HG03135 (cell line): Measurements from ENCODE around the gene ASRGL1.
"Not testable (repeated sequence)": the region's sequence is repeated elsewhere in the genome, so short reads cannot be mapped to it uniquely, and the experiment has no call there.

Source experiments
- ATAC-seq: cut with Tn5 transposase; IDR thresholded peaks from one replicate; pipeline ENCODE4 v1.9.1; 2021; ENCODE audit warnings: mild to moderate bottlenecking, moderate library complexity; ENCODE audit not compliant: unreplicated experiment

ASRGL1 gene

GRCh38 chr11:62352355-62353336 is 15.4 kb downstream of the ASRGL1 start:
- no peak for ATAC-seq

DNA sequence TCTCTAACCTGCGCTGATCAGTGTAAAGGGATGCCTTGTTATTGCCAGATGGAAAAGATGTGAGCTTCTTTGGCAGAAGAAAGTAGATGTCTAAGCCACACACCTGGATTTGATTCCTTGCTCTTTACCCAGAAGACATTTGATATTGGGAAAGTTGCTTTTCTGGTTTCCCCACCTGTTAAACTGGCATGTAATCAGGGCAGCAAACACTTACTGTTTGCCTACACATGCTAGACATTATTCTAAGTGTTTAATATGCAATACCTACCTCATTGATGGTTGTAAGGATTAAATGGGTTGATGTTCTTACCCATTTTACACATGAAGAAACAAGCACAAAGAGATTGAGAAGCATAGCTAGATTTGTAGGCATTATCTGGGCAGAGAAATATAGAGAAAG is 16.6 kb downstream of the ASRGL1 start:
- ATAC-seq: no peak

DNA sequence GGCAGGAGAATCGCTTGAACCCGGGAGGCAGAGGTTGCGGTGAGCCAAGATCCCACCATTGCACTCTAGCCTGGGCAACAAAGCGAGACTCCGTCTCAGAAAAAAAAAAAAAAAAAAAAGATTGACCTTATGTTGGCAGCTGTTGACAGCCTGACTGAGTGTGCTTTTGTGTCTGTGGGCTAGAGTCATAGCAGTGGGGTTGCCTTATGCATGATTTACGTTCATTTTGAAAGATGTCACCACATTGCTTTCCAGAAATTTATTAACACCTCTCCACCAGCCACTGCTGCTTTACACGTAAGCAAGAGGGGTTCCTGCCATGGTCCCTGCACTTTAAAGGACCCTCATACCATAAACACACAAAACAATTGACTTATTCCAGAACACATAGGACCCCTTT is 21.0 kb downstream of the ASRGL1 start:
- no peak for ATAC-seq

DNA sequence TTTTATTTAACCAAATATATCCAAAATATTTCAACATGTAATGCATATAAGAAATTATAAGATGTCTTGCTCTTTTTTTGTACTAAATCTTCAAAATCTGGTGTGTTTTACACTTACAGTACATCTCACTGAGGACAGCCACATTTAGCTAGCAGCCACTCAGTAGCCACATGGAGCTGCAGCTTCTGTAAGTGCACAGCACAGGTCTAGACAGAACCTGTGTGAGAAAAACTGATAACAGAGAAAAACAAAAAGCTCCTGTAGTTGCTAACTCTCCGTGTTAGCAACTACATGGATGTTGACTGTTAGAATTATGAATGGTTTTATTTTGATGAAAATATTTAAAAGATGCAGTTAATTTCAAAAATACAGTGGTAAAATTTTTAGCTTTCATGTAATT is 22.2 kb downstream of the ASRGL1 start:
- ATAC-seq: no peak

GRCh38 chr11:62360685-62361084 is 23.4 kb downstream of the ASRGL1 start:
- ATAC-seq: no peak

GRCh38 chr11:62368861-62369477 is 31.7 kb downstream of the ASRGL1 start:
- not testable (repeated sequence) for ATAC-seq

GRCh38 chr11:62370743-62371440 is 33.6 kb downstream of the ASRGL1 start:
- no peak for ATAC-seq

- ATAC-seq: no peak
Observed at GRCh38 chr11:62372871-62373270, 35.6 kb downstream of the ASRGL1 start.

- ATAC-seq: no peak
Observed at GRCh38 chr11:62373464-62374119, 36.3 kb downstream of the ASRGL1 start.

DNA sequence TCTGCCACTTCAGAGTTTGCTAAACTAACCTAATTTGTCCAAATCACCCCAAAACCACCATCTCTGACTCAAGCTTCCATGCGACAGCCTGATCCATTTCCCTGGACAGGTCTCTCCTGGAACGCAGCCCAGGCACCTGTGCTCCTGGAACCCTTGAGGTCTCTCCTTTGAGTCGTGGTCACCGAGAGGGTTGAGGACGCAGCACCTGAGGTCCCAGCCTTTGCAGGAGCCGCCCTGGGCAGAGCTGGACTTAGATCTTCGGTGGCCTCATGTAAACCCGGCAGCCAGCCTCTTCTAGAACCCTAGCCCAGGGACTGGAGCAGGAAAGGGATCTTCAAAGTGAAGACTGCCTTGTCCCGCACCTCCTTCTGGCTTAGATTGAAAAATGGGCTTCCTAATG is 37.6 kb downstream of the ASRGL1 start:
- no peak for ATAC-seq

DNA sequence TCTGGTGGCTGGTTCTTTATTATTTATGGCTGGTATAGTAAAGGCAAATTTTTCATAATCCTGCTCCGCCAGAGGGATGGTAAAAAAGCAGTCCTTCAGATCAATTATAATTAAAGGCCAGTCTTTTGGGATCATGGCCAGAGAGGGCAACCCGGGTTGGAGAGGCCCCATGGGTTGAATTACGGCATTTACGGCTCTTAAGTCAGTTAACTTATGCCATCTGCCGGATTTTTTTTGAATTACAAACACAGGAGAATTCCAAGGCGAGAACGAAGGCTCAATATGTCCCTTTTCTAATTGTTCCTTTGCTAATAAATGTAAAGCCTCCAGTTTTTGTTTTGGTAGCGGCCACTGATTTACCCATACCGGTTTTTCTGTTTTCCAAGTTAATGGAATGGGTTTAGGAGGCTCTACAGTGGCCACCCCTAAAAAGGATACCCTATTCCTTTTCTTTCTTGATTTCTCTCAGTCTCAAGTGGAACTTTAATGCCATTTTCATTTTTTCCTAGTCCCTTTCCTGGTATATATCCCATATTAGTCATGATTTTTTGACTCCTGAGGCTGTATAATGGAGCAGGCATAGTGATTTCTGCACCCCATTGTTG is 41.3 kb downstream of the ASRGL1 start:
- not testable (repeated sequence) for ATAC-seq

DNA sequence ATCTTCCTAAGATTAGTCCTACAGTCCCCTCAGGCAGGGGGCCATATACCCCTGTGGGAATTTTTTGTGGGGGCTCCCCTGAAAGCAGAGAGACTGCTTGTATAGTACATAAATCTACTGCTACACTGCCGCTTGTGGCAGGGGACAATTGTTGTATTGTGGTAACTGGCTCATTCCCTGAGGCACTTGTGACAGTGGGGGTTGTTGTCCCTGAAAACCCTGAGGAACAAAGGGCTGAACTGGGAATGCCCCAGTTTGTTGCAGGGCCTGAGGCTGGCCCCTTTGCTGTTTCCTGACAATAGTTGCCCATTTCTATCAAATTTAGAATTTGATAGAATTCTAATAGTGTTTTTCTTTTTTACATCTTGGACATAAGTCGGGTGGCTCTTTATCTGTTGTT is 42.3 kb downstream of the ASRGL1 start:
- not testable (repeated sequence) for ATAC-seq

GRCh38 chr11:62380821-62381245 is 43.6 kb downstream of the ASRGL1 start:
- not testable (repeated sequence) for ATAC-seq

DNA sequence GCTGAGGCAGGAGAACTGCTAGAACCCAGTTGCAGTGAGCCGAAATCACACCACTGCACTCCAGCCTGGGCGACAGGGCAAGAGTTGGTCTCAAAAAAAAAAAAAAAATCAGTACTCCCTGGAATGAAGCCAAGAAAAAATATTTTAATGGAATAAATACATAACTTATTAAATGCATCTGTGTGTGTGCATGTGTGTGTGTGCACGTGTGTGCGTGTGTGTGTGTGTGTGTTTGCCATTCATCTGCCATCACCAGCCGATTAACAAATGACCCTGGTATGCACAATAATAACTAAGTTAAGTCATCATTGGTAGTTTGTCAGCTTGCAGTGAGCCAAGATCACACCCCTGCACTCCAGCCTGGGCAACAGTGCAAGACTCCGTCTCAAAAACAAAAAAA is 46.6 kb downstream of the ASRGL1 start:
- no peak for ATAC-seq

GRCh38 chr11:62386083-62386482 is 48.8 kb downstream of the ASRGL1 start:
- ATAC-seq: not testable (repeated sequence)

- ATAC-seq: no peak
Observed at GRCh38 chr11:62387381-62387780, 50.1 kb downstream of the ASRGL1 start.

- ATAC-seq: no peak
Observed at GRCh38 chr11:62388999-62389398, 51.8 kb downstream of the ASRGL1 start.

- ATAC-seq: no peak
Observed at GRCh38 chr11:62390237-62390636, 53.0 kb downstream of the ASRGL1 start.

GRCh38 chr11:62390722-62391121 is 53.5 kb downstream of the ASRGL1 start:
- ATAC-seq: no peak

DNA sequence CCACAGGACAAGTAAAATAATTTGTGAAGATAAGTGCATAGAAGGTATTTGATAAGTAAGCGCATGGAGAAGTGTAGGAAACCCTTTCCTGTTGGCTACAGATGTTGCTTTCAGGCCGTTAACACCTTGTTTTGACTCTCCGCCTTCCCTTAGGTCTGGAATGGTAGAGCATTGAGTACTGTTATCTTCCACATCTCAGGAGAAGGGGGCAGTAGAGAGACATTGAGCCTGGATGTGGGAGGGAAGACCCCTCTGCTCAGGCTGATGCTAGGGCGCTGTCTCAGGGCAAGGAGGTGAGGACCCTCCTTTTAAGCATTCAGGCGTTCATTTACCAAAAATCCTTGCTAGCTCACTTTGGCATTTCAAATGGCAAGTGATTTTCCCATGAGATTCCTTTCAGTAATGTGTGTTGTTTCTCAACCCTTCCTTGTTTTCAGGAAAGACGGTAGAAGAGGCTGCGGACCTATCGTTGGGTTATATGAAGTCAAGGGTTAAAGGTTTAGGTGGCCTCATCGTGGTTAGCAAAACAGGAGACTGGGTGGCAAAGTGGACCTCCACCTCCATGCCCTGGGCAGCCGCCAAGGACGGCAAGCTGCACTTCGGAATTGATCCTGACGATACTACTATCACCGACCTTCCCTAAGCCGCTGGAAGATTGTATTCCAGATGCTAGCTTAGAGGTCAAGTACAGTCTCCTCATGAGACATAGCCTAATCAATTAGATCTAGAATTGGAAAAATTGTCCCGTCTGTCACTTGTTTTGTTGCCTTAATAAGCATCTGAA is 54.6 kb downstream of the ASRGL1 start:
- ATAC-seq: no peak
